ENCODE results near the gene RNF20. TPM values are rescaled to one million over a fixed set of nuclear protein-coding genes. Genes with fewer than 3 reads are reported as not detected.

The RNF20 gene
- total RNA-seq, 1 donor from 2014 or later, result 37.0 TPM

DNA sequence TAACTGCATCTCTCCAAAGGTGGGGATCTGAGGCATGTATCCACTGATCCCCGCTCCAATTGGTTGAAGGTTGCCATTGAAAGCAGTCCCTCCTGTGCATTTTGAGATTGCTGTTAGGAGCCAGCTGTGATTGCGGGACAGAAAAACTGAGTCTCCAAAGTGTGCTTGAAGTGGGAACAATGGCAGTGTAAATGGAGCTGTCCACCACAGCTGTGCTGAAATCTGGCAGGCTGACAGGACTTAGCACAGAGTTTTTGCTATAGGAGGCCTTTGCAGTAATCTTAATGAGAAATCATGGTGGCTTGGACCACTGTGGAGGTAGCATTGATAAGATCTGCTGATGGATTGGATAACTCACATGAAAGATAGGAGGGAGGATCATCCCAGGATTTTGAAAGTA, 3.3 kb downstream of the RNF20 start:
- Histone ChIP-seq H2AFZ (replicated peaks) (no peak overlapping the region), H3K4me2 (no peak overlapping the region), H4K20me1 (ENCODE audit: low read depth) (peaks cover 53% of the 10 kb centered on the region), H3K4me3 (no peak overlapping the region), H3K79me2 (ENCODE audit: low read depth) (peaks cover 55% of the 10 kb centered on the region), H3K36me3 (peaks cover 14% of the 10 kb centered on the region), H3K4me1 (no peaks in the 10 kb centered on the region), H3K9ac (no peak overlapping the region), H3K27me3 (no peaks in the 10 kb centered on the region), H3K27ac (no peak overlapping the region), H3K9me3 (ENCODE audit: low read depth) (no peaks in the 10 kb centered on the region), H3F3A (ENCODE audit: low read depth) (peaks cover 5% of the 10 kb centered on the region)
- Mint-ChIP-seq H3K27ac (no peak overlapping the region), H3K36me3 (peaks cover 2% of the 10 kb centered on the region), H3K4me3 (no peak overlapping the region), H3K9me3 (no peaks in the 10 kb centered on the region), H3K4me1 (peaks cover 17% of the 10 kb centered on the region), H3K27me3 (ENCODE audit: insufficient read depth, low read depth) (peaks cover 4% of the 10 kb centered on the region)
- TF ChIP-seq, protein P1, sequence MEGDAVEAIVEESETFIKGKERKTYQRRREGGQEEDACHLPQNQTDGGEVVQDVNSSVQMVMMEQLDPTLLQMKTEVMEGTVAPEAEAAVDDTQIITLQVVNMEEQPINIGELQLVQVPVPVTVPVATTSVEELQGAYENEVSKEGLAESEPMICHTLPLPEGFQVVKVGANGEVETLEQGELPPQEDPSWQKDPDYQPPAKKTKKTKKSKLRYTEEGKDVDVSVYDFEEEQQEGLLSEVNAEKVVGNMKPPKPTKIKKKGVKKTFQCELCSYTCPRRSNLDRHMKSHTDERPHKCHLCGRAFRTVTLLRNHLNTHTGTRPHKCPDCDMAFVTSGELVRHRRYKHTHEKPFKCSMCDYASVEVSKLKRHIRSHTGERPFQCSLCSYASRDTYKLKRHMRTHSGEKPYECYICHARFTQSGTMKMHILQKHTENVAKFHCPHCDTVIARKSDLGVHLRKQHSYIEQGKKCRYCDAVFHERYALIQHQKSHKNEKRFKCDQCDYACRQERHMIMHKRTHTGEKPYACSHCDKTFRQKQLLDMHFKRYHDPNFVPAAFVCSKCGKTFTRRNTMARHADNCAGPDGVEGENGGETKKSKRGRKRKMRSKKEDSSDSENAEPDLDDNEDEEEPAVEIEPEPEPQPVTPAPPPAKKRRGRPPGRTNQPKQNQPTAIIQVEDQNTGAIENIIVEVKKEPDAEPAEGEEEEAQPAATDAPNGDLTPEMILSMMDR (IDR thresholded peaks at IDR 0.05), result no peak
- TF ChIP-seq EZH2phosphoT487 (IDR thresholded peaks at IDR 0.05), result no peak
- no peak for TF ChIP-seq EZH2 (IDR thresholded peaks at IDR 0.05)
- peak; percentile 65 for DNase-seq (ENCODE audit: low spot score)

DNA sequence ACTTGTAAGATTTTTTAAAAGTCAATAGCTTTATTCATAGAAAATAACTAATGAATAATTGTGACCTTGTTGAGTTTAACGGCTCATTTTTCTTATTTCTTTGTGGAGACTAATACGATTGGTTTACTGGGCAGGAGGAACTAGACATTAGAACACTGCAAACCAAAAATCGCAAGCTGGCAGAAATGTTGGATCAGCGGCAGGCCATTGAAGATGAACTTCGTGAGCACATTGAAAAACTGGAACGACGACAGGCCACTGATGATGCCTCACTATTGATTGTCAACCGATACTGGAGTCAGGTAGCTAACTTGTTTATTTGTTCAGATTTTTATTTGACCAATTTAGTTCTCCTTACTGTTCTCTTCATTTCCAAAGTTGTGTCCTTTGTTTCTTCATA, 6.4 kb downstream of the RNF20 start:
- no peaks in the 10 kb centered on the region for H3F3A ChIP-seq (ENCODE audit: low read depth)
- no peak overlapping the region for H2AFZ ChIP-seq (replicated peaks)
- no peak overlapping the region for H3K27ac ChIP-seq
- Mint-ChIP-seq H3K36me3 (peaks cover 4% of the 10 kb centered on the region), H3K4me3 (no peak overlapping the region), H3K27me3 (ENCODE audit: insufficient read depth, low read depth) (peaks cover 2% of the 10 kb centered on the region), H3K9me3 (no peaks in the 10 kb centered on the region), H3K4me1 (peaks cover 8% of the 10 kb centered on the region), H3K27ac (no peak overlapping the region)
- no peaks in the 10 kb centered on the region for H3K27me3 ChIP-seq
- H4K20me1 ChIP-seq (ENCODE audit: low read depth), result peaks cover 53% of the 10 kb centered on the region
- H3K4me3 ChIP-seq, result no peak overlapping the region
- H3K36me3 ChIP-seq, result peaks cover 15% of the 10 kb centered on the region
- DNase-seq (ENCODE audit: low spot score), result no peak
- no peak overlapping the region for H3K9ac ChIP-seq
- H3K4me2 ChIP-seq, result no peak overlapping the region
- TF ChIP-seq EZH2 (IDR thresholded peaks at IDR 0.05), result no peak
- TF ChIP-seq, protein P1 (IDR thresholded peaks at IDR 0.05), result no peak
- H3K9me3 ChIP-seq (ENCODE audit: low read depth), result no peaks in the 10 kb centered on the region
- no peaks in the 10 kb centered on the region for H3K4me1 ChIP-seq
- peaks cover 42% of the 10 kb centered on the region for H3K79me2 ChIP-seq (ENCODE audit: low read depth)

DNA sequence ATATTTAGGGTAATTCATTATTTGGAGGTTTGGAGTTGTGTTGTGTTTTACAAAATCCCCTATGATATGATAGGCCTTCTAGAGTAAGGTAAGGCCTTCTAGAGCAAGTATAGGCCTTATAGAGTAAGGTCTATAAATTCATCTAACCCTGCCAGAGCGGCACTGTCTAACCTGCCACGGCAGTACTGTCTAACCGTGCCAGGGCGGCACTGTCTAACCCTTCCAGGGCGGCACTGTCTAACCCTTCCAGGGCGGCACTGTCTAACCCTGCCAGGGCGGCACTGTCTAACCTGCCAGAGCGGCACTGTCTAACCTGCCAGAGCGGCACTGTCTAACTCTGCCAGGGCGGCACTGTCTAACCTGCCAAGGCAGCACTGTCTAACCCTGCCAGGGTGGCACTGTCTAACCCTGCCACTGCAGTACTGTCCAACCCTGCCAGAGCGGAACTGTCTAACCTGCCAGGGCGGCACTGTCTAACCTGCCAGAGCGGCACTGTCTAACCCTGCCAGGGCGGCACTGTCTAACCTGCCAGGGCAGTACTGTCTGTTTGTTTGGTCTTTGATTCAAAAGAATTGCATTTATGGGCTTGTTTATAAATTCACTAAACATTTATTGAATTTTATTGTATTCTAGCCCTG, 9.6 kb downstream of the RNF20 start:
- H3K9me3 ChIP-seq (ENCODE audit: low read depth), result no peaks in the 10 kb centered on the region
- DNase-seq (ENCODE audit: low spot score), result no peak
- H3K4me1 ChIP-seq, result no peaks in the 10 kb centered on the region
- no peak overlapping the region for H3K4me2 ChIP-seq
- no peak for TF ChIP-seq EZH2 (IDR thresholded peaks at IDR 0.05)
- no peak for TF ChIP-seq EZH2phosphoT487 (IDR thresholded peaks at IDR 0.05)
- TF ChIP-seq, protein P1 (IDR thresholded peaks at IDR 0.05), result no peak
- H3K36me3 ChIP-seq, result peaks cover 32% of the 10 kb centered on the region
- H4K20me1 ChIP-seq (ENCODE audit: low read depth), result peaks cover 21% of the 10 kb centered on the region
- no peak overlapping the region for H3K27ac Mint-ChIP-seq
- no peaks in the 10 kb centered on the region for H3K9me3 Mint-ChIP-seq
- no peak overlapping the region for H3K27ac ChIP-seq
- H3K4me1 Mint-ChIP-seq, result no peaks in the 10 kb centered on the region
- H3F3A ChIP-seq (ENCODE audit: low read depth), result no peaks in the 10 kb centered on the region
- H3K9ac ChIP-seq, result no peak overlapping the region
- H3K79me2 ChIP-seq (ENCODE audit: low read depth), result peaks cover 11% of the 10 kb centered on the region
- H3K27me3 Mint-ChIP-seq (ENCODE audit: insufficient read depth, low read depth), result peaks cover 2% of the 10 kb centered on the region
- peaks cover 23% of the 10 kb centered on the region for H3K36me3 Mint-ChIP-seq
- no peak overlapping the region for H2AFZ ChIP-seq (replicated peaks)
- no peak overlapping the region for H3K4me3 ChIP-seq
- no peaks in the 10 kb centered on the region for H3K27me3 ChIP-seq
- H3K4me3 Mint-ChIP-seq, result no peak overlapping the region

All from neural progenitor cell (in vitro differentiated cells).